Endothelial cell of umbilical vein (primary cell): Measurements from ENCODE around the gene ZFP1. TPM values are rescaled to one million over a fixed set of nuclear protein-coding genes. Genes with fewer than 3 reads are reported as not detected.

ENCODE experiments used
- BruUV-seq: library from RNA; stranded (reverse); fragments of 400-500 nt; replicated peaks from 2 replicates; lab custom pipeline; 2021; lab: Mats Ljungman, UMichigan
- CTCF ChIA-PET: fragments of 300-600, 350-600 bp; sonication (Branson Sonifier 250); formaldehyde crosslinking; loops from one replicate; lab custom pipeline; 2021; ENCODE audit warnings: antibody characterized with exemption, inconsistent platforms; lab: Charles Lee
- POLR2A ChIA-PET: fragments of 300-600, 350-600 bp; sonication (Branson Sonifier 250); formaldehyde crosslinking; loops from one replicate; lab custom pipeline; 2021; ENCODE audit warnings: antibody characterized with exemption, inconsistent platforms; lab: Charles Lee
- DNase-seq: peaks from one replicate; pipeline ENCODE4 v3.0.0-alpha.2; 2011; ENCODE audit warnings: low read depth, low spot score
- FAIRE-seq: peaks from 2 replicates; lab custom pipeline; 2011; peaks lifted over from hg19 to GRCh38; lab: Jason Lieb, UNC
- H2AFZ ChIP-seq: 2 replicates; pipeline ENCODE4 v1.6.0; 2012; ENCODE audit warnings: low read depth, low read length, control low read depth, inconsistent platforms
- H3K27ac ChIP-seq: 2 replicates; pipeline ENCODE4 v1.5.1; 2011; ENCODE audit warnings: low read depth, mild to moderate bottlenecking, control low read depth, low read length, moderate library complexity; ENCODE audit not compliant: insufficient read depth
- H3K27me3 ChIP-seq, 2 experiments: 2 replicates each; pipeline versions ENCODE4 v1.6.0 to v1.6.1; 2011; ENCODE audit warnings: low read length in 2 of 2, mixed read lengths in 1 of 2; ENCODE audit not compliant: control insufficient read depth in 2 of 2, insufficient read depth in 2 of 2
- H3K36me3 ChIP-seq, 2 experiments: 2 replicates in 1 of 2; 3 replicates in 1 of 2; pipeline ENCODE4 v1.5.1; 2011; ENCODE audit warnings: low read length in 2 of 2, mild to moderate bottlenecking in 1 of 2, moderate library complexity in 1 of 2; ENCODE audit not compliant: control insufficient read depth in 2 of 2, insufficient read depth in 2 of 2; ENCODE audit errors: extremely low read depth in 1 of 2
- H3K4me1 ChIP-seq: 3 replicates; pipeline ENCODE4 v1.5.1; 2011; ENCODE audit warnings: mild to moderate bottlenecking, low read length; ENCODE audit not compliant: control insufficient read depth, insufficient read depth; ENCODE audit errors: extremely low read depth
- H3K4me2 ChIP-seq: 2 replicates; pipeline ENCODE4 v1.6.1; 2011; ENCODE audit warnings: low read length, control low read depth, mixed read lengths; ENCODE audit not compliant: insufficient read depth
- H3K4me3 ChIP-seq, 3 experiments: fragments of 200-600 bp in 1 of 3; sonication (generic), shearing (Covaris generic) in 1 of 3; replicated peaks in 1 of 3; 2 replicates each; pipeline ENCODE4 v1.5.1; 2011 to 2016; ENCODE audit warnings: control low read depth in 3 of 3, low read length in 3 of 3, mild to moderate bottlenecking in 2 of 3, inconsistent platforms in 1 of 3, low read depth in 1 of 3, moderate library complexity in 1 of 3; ENCODE audit not compliant: insufficient read depth in 1 of 3
- H3K79me2 ChIP-seq: 2 replicates; pipeline ENCODE4 v1.6.0; 2012; ENCODE audit warnings: low read length, inconsistent platforms; ENCODE audit not compliant: control insufficient read depth, insufficient read depth
- H3K9ac ChIP-seq: replicated peaks from 2 replicates; pipeline ENCODE3; 2011; ENCODE audit warnings: low read length, control low read depth; ENCODE audit not compliant: insufficient read depth; ENCODE audit errors: extremely low read depth
- H3K9me1 ChIP-seq: replicated peaks from 3 replicates; pipeline ENCODE4 v1.6.0; 2011; ENCODE audit warnings: mild to moderate bottlenecking, low read length; ENCODE audit not compliant: control insufficient read depth, insufficient read depth; ENCODE audit errors: extremely low read depth
- H3K9me3 ChIP-seq: replicated peaks from 2 replicates; pipeline ENCODE4 v1.5.1; 2012; ENCODE audit warnings: low read length, inconsistent platforms; ENCODE audit not compliant: control insufficient read depth, insufficient read depth
- H4K20me1 ChIP-seq: replicated peaks from 2 replicates; pipeline ENCODE3; 2011; ENCODE audit warnings: mild to moderate bottlenecking, low read length; ENCODE audit not compliant: control insufficient read depth, insufficient read depth; ENCODE audit errors: extremely low read depth
- CTCF ChIP-seq, 2 donors: IDR thresholded peaks; 1 replicate in 1 of 2; 2 replicates in 1 of 2; pipeline ENCODE4 v1.5.1; 2011; ENCODE audit warnings: low read length in 2 of 2, mild to moderate bottlenecking in 2 of 2, moderate library complexity in 2 of 2, control low read depth in 1 of 2, inconsistent platforms in 1 of 2, low read depth in 1 of 2; ENCODE audit not compliant: insufficient read depth in 1 of 2; ENCODE audit errors: extremely low read depth in 1 of 2
- EZH2 ChIP-seq: IDR thresholded peaks from 2 replicates; pipeline ENCODE4 v1.6.1; 2012; ENCODE audit warnings: borderline replicate concordance, low read depth, mild to moderate bottlenecking, moderate library complexity, low read length, inconsistent platforms; ENCODE audit not compliant: severe bottlenecking
- FOS ChIP-seq: IDR thresholded peaks from 2 replicates; pipeline ENCODE4 v1.6.1; 2011; ENCODE audit warnings: mild to moderate bottlenecking, low read length, moderate library complexity, borderline replicate concordance; ENCODE audit not compliant: insufficient read depth
- GATA2 ChIP-seq: IDR thresholded peaks from 2 replicates; pipeline ENCODE4 v1.7.0; 2011; ENCODE audit warnings: low read depth, mild to moderate bottlenecking, moderate library complexity, mixed read lengths, low read length; ENCODE audit not compliant: insufficient read length, insufficient read depth
- JUN ChIP-seq: IDR thresholded peaks from 2 replicates; pipeline ENCODE4 v1.6.1; 2011; ENCODE audit warnings: borderline replicate concordance, low read depth; ENCODE audit not compliant: insufficient read length, insufficient read depth
- MAX ChIP-seq: IDR thresholded peaks from 2 replicates; pipeline ENCODE4 v1.6.1; 2011; ENCODE audit not compliant: insufficient read depth, insufficient read length
- MYC ChIP-seq: IDR thresholded peaks from one replicate; pipeline ENCODE4 v1.6.1; 2011; ENCODE audit warnings: mild to moderate bottlenecking, low read depth, low read length
- POLR2A ChIP-seq: IDR thresholded peaks from 2 replicates; pipeline ENCODE4 v1.6.1; 2012; ENCODE audit warnings: low read depth, mild to moderate bottlenecking, control low read depth, low read length
- POLR2AphosphoS5 ChIP-seq: IDR thresholded peaks from 2 replicates; pipeline ENCODE4 v1.6.1; 2012; ENCODE audit warnings: low read depth, mild to moderate bottlenecking, control low read depth, low read length, moderate library complexity; ENCODE audit not compliant: insufficient read depth
- dilution Hi-C: fragments of 300-500 bp; cut with MboI; formaldehyde crosslinking; loops from one replicate; pipeline ENCODE4 v1.15.0; 2019; ENCODE audit warnings: low sequenced_read_pairs; ENCODE audit not compliant: extremely low pct_ligation_motif_present
- intact Hi-C: fragments of 100-400 bp; cut with micrococcal nuclease; formaldehyde crosslinking; loops from one replicate; pipeline ENCODE4 v1.10.0; 2022
- polyA plus RNA-seq, 4 experiments: library from polyadenylated mRNA; depleted of rRNA in 3 of 4; stranded (reverse) in 3 of 4; unstranded in 1 of 4; fragments of >200 nt; gene quantifications; 2 replicates each; pipeline versions ENCODE4 v1.2.1 to v1.2.3, GENCODE V29; 2011 to 2012; ENCODE audit warnings: missing spikeins in 1 of 4
- total RNA-seq: library from RNA; stranded (reverse); gene quantifications from 2 replicates; pipeline ENCODE4 v1.2.3, GENCODE V29; 2021

The ZFP1 gene
- total and polyA plus RNA-seq, 2 donors (not counting 3 experiments of a cell fraction or from before 2014, with no cell fraction given): 2.8 to 9.8 TPM

DNA sequence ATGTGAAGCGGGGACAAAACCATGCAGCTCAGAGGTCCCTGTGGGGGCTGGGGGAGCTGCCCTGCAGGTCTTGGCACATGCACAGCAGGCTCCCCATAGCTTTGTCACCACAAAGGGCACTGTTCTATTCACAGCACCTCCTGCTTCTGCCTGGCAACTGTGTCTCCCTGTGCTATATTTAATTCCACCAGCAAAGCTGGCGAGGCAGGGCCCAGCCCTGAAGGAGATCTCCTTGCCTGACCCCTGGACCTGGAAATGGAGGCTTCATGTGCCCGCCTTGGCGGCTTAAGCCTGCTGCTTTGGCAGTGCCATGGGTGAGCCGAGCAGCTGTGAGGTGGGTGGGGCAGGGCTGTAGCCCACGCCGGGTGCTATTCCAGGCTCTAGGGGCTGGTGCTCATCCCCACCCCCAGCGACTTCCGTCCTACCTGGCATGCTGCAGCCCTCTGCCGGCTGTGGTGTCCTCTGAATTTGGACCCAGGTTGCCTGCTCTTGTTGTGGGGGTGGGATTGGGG lies 38.5 kb upstream of the ZFP1 start:
- no TSS peak for BruUV-seq
- no peaks in the 10 kb centered on the region for H3K9me3 ChIP-seq
- ChIA-PET CTCF (interaction anchor here (1.0 to 7.2 kb wide), 9 partner anchors 19 to 125 kb away, joined by 3 to 317 read pairs (median 6); partner anchors contain the start of genes WDR59 and ZNRF1), POLR2A (no interaction called here)
- no peaks in the 10 kb centered on the region for H3K79me2 ChIP-seq
- H4K20me1 ChIP-seq: no peaks in the 10 kb centered on the region
- DNase-seq (no peak), FAIRE-seq (no peak)
- H3K9me1 ChIP-seq: no peaks in the 10 kb centered on the region
- H3K4me1 ChIP-seq: peaks cover 19% of the 10 kb centered on the region
- dilution Hi-C loops: no loop called here
- H2AFZ ChIP-seq: no peak overlapping the region
- no peak for TF ChIP-seq MYC
- no peak for TF ChIP-seq POLR2A
- TF ChIP-seq FOS: no peak
- TF ChIP-seq EZH2: no peak
- no peak for TF ChIP-seq POLR2AphosphoS5
- TF ChIP-seq MAX: no peak
- no peak for TF ChIP-seq GATA2
- TF ChIP-seq CTCF (IDR thresholded peaks at IDR 0.05; ENCODE audit: extremely low read depth in 1 of 2, insufficient read depth in 1 of 2, low read depth in 1 of 2, low read length in 2 of 2): no peak
- TF ChIP-seq JUN: no peak
- no peak overlapping the region for H3K4me3 ChIP-seq
- H3K27ac ChIP-seq: no peak overlapping the region
- no peaks in the 10 kb centered on the region for H3K27me3 ChIP-seq
- intact Hi-C loops: loop anchor here (2.0 kb wide), 1 partner anchor 35 kb away; no protein-coding TSS in a partner anchor
- H3K4me2 ChIP-seq: no peak overlapping the region
- no peak overlapping the region for H3K9ac ChIP-seq
- peaks cover 0 to 3% of the 10 kb centered on the region in 2 experiments for H3K36me3 ChIP-seq
